Measurements from ENCODE around the gene APRT.

GRCh38 chr16:88789594-88789993 lies 22.1 kb downstream of the APRT start:
- TF ChIP-seq POLR2A (IDR thresholded peaks at IDR 0.05; ENCODE audit: low read depth, low read length) (no peak), TAF1 (IDR thresholded peaks at IDR 0.05; ENCODE audit: low read depth, low read length) (no peak), POLR2AphosphoS5 (IDR thresholded peaks at IDR 0.05; ENCODE audit: low read depth, low read length) (no peak), PAX5 (IDR thresholded peaks at IDR 0.05; ENCODE audit: insufficient read depth, low read length, severe bottlenecking) (no peak), SPI1 (IDR thresholded peaks at IDR 0.05; ENCODE audit: low read depth, low read length) (peak; percentile 49)
